ENCODE results near the gene BTBD2.

Gene BTBD2

GRCh38 chr19:1961000-1961883, 54.3 kb downstream of the BTBD2 start:
- no peak for TF ChIP-seq CTCF (conservative IDR thresholded peaks at IDR 0.05; ENCODE audit: low read length)
- Histone ChIP-seq H3F3A (ENCODE audit: low read depth) (no peaks in the 10 kb centered on the region), H3K79me2 (ENCODE audit: insufficient read depth, low read length) (peaks cover 53% of the 10 kb centered on the region; the same call in 1 of the 2 replicates), H2AFZ (ENCODE audit: low read length) (no peak overlapping the region), H3K36me3 (ENCODE audit: insufficient read depth, low read length) (peaks cover 12% of the 10 kb centered on the region; the same call in 1 of the 2 replicates), H3K4me2 (ENCODE audit: low read depth, low read length, poor library complexity, severe bottlenecking) (no peak overlapping the region), H3K9me3 (ENCODE audit: insufficient read depth, low read depth, low read length) (no peaks in the 10 kb centered on the region), H3K4me3 (ENCODE audit: low read length, poor library complexity, severe bottlenecking) (no peak overlapping the region), H3K27me3 (ENCODE audit: insufficient read depth, low read length, poor library complexity, severe bottlenecking) (no peaks in the 10 kb centered on the region), H3K4me1 (ENCODE audit: insufficient read depth, low read length, poor library complexity, severe bottlenecking) (no peaks in the 10 kb centered on the region), H3K9ac (ENCODE audit: low read depth, low read length, poor library complexity, severe bottlenecking) (no peak overlapping the region), H3K9me2 (replicated peaks; ENCODE audit: low read depth, low read length) (no peaks in the 10 kb centered on the region), H4K20me1 (ENCODE audit: insufficient read depth, low read length, poor library complexity, severe bottlenecking) (peaks cover 35% of the 10 kb centered on the region)

- H2AFZ ChIP-seq (ENCODE audit: low read length) = no peak overlapping the region
- no peaks in the 10 kb centered on the region for H3K4me1 ChIP-seq (ENCODE audit: insufficient read depth, low read length, poor library complexity, severe bottlenecking)
- peaks cover 36% of the 10 kb centered on the region for H4K20me1 ChIP-seq (ENCODE audit: insufficient read depth, low read length, poor library complexity, severe bottlenecking)
- no peaks in the 10 kb centered on the region for H3F3A ChIP-seq (ENCODE audit: low read depth)
- no peak overlapping the region for H3K9ac ChIP-seq (ENCODE audit: low read depth, low read length, poor library complexity, severe bottlenecking)
- TF ChIP-seq EZH2phosphoT487 (IDR thresholded peaks at IDR 0.05; ENCODE audit: borderline replicate concordance) (no peak), CTCF (conservative IDR thresholded peaks at IDR 0.05; ENCODE audit: low read length) (no peak)
- peaks cover 65% of the 10 kb centered on the region; the same call in 1 of the 2 replicates for H3K79me2 ChIP-seq (ENCODE audit: insufficient read depth, low read length)
- H3K27me3 ChIP-seq (ENCODE audit: insufficient read depth, low read length, poor library complexity, severe bottlenecking) = no peaks in the 10 kb centered on the region
- H3K4me2 ChIP-seq (ENCODE audit: low read depth, low read length, poor library complexity, severe bottlenecking) = no peak overlapping the region
- no peaks in the 10 kb centered on the region for H3K9me3 ChIP-seq (ENCODE audit: insufficient read depth, low read depth, low read length)
- no peak overlapping the region for H3K4me3 ChIP-seq (ENCODE audit: low read length, poor library complexity, severe bottlenecking)
- no peaks in the 10 kb centered on the region for H3K9me2 ChIP-seq (replicated peaks; ENCODE audit: low read depth, low read length)
- H3K36me3 ChIP-seq (ENCODE audit: insufficient read depth, low read length) = peaks cover 12% of the 10 kb centered on the region; the same call in 1 of the 2 replicates
Observed at GRCh38 chr19:1959928-1960589, 55.5 kb downstream of the BTBD2 start.

GRCh38 chr19:1957562-1958248, 57.8 kb downstream of the BTBD2 start:
- Histone ChIP-seq H3K4me3 (ENCODE audit: low read length, poor library complexity, severe bottlenecking) (no peak overlapping the region), H3K4me1 (ENCODE audit: insufficient read depth, low read length, poor library complexity, severe bottlenecking) (no peaks in the 10 kb centered on the region), H3K9ac (ENCODE audit: low read depth, low read length, poor library complexity, severe bottlenecking) (no peak overlapping the region), H3F3A (ENCODE audit: low read depth) (no peaks in the 10 kb centered on the region), H3K79me2 (ENCODE audit: insufficient read depth, low read length) (peaks cover 84% of the 10 kb centered on the region), H2AFZ (ENCODE audit: low read length) (no peak overlapping the region), H3K9me3 (ENCODE audit: insufficient read depth, low read depth, low read length) (no peaks in the 10 kb centered on the region), H4K20me1 (ENCODE audit: insufficient read depth, low read length, poor library complexity, severe bottlenecking) (peaks cover 53% of the 10 kb centered on the region), H3K9me2 (replicated peaks; ENCODE audit: low read depth, low read length) (no peaks in the 10 kb centered on the region), H3K36me3 (ENCODE audit: insufficient read depth, low read length) (peaks cover 7% of the 10 kb centered on the region; the same call in 1 of the 2 replicates), H3K27me3 (ENCODE audit: insufficient read depth, low read length, poor library complexity, severe bottlenecking) (no peaks in the 10 kb centered on the region), H3K4me2 (ENCODE audit: low read depth, low read length, poor library complexity, severe bottlenecking) (no peak overlapping the region)
- no peak for TF ChIP-seq EZH2phosphoT487 (IDR thresholded peaks at IDR 0.05; ENCODE audit: borderline replicate concordance)
- TF ChIP-seq CTCF (conservative IDR thresholded peaks at IDR 0.05; ENCODE audit: low read length) = no peak

Data from Loucy (cell line).